Activated CD4-positive, CD25-positive, alpha-beta regulatory T cell treated with anti-CD3 and anti-CD28 coated beads, Interleukin-2, amount 50 U/mL, for 16 hours (primary cell): ENCODE measurements around the gene COL6A2.

Source experiments
- DNase-seq: peaks from one replicate; pipeline ENCODE4 v3.0.0-alpha.2; 2020; ENCODE audit warnings: low read depth, low spot score

The COL6A2 gene

DNA sequence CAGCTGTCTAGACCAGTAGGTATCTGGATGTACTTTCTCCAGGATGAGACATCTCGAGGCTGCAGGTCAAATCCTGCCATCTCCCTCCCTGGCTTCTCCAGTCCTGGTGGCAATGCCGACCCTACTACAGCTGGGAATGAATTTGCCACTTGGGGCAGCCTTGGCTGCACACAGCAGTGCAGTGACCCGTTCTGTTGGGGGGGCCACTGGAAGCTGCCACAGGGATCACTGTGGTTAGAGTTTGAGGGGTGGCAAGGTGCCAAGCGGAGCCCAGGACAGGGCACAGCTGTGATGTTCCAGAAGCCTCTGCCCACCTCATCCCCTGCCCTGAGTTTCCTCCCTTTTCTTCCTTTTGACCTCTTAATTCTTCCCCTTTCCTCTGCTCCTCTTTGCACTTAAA is 17.1 kb downstream of the COL6A2 start:
- DNase-seq = no peak

- no peak for DNase-seq
These were observed 17.7 kb downstream of the COL6A2 start for GRCh38 chr21:46115441-46116188.

GRCh38 chr21:46116189-46116775 is 18.4 kb downstream of the COL6A2 start:
- no peak for DNase-seq

DNA sequence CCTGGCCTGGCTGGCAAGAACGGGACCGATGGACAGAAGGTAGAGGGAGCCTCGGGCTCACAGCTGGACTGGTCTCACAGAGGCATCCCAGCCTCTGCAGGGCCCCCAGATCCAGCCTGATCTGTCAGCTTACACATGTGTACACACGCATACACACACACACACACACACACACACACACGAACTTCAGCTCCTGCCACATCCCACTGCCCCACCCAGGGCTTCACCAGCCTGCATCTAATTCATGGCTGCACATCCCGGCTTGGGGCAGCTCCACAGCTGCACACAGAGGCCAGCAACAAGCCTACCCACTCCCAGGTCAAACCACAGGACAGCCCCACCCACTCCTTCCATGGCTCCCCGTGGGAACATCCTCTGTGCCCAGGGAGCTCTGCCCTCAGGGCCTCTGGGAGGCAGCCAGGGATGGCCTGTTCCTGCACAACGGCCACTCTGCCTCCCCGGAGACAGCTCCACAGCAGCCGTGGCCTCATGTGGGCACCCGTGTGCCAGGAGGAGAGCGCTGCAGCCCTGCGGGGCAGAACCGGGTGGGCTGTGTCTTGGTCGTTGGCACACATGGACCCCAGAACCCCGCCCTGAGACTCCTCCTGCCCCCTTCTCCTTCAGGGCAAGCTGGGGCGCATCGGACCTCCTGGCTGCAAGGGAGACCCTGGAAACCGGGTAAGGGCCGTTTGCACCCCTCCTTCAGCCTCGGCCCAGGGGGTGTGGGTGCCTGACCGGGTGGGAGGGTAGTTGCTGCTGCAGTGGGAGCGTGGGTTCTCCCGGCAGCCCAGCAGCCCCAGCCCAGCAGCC is 19.1 kb downstream of the COL6A2 start:
- DNase-seq = no peak

DNA sequence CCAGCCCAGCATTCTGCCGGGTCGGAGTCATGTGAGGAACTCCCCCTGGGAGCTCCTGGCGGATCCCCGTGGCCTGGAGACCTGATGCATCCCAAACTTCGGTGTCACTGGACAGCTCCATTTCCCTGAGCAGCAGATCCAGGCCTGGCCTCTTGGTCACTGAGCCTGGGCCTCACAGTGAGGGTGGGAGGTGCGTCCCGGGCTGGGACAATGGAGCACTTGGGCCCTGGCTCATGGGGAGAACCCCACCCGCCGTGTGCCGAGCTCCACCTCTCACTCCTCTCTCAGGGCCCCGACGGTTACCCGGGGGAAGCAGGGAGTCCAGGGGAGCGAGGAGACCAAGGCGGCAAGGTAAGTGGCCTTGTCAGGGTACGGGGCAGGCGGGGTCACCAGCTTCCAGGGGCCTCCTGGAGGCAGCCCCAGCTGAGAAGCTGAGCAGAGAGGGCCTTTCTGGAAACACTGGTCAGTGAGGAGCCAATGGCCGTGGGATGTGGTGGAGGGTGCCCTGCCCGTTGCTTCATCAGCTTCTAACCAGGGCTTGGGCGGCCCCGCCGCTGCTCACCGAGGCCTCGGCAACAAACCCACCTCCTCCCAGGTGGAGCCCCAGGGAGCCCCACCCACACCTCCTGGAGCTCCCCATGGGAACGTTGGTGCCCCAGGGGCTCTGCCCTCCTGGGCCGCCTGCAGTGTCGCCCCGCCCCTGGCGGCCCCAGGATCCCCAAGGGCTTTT is 19.8 kb downstream of the COL6A2 start:
- DNase-seq = no peak

DNA sequence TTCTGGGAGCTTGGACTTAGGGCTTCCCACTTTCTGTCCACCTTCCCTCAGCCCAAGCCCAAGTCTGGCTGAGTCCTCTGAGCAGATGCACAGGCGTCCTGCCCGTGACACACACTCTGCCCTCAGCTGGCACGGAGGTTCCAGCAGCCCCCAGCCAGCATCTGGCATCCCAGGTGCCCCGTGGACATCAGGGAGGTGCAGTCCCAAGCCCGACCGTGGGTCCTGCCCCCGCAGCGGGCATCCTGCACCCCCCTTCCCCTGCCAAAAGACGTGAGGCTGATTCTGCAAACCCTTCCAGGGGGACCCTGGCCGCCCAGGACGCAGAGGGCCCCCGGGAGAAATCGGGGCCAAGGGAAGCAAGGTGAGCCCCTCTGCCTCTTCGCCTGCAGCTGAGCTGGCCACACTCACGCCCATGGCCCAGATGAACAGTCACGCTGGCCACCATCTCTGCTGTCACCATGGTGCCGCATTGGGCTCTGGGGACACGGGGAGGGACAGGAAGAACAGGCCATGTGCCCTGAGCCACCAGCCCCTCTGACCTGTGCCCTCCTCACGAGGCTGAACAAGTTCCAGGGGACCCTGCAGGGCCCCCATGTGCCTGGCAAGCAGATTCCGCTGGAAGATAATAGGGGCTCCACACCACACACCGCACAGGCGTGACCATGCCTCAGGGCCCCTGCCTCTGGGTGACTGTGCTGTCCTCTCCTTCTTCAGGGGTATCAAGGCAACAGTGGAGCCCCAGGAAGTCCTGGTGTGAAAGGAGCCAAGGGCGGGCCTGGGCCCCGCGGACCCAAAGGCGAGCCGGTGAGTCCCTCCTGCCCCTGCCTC is 20.6 kb downstream of the COL6A2 start:
- DNase-seq = no peak

- DNase-seq = no peak
These were observed 21.3 kb downstream of the COL6A2 start for GRCh38 chr21:46119144-46119636.

GRCh38 chr21:46119637-46120271 is 21.8 kb downstream of the COL6A2 start:
- DNase-seq = no peak

- no peak for DNase-seq
These were observed 22.7 kb downstream of the COL6A2 start for GRCh38 chr21:46120301-46121285.

DNA sequence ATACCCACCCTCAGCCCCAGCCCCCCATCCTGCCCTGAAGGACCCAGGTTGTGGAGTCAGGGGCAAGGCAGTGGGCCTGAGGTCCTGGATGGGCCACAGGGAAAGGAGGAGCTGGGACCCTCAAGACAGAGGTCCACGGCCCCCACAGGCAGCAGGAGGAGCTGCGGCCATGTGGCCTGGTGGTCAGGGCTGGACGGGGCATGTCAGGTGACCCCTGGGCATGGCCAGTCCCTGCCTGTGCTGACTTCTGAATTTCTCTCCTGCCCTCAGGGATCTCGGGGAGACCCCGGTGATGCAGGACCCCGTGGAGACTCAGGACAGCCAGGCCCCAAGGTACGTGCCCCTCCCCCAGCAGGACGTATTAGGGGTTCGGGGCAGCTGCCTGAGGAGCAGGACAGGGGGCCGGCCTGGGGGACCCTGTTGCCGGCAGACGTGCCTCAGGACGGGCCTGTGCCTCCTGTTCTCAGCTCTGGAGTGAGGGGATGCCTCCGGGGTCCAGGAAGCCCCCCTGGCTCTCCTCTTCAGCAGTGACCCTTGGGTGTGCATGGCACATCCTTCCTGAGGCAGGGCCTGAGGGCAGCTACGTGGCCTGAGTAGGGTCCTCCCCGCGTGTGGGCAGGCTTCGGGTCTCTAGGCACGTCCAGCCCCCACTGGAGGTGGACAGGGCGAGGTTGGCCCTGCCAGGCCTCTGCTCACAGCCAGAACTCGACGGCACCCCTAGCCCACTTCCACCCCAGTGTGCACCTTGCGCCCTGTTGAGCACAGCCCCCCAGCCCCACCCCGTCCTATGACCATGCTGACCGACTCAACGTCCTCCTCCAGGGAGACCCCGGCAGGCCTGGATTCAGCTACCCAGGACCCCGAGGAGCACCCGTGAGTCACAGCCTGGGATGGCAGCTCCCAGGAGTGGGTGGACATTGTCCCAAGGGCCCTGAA is 23.6 kb downstream of the COL6A2 start:
- DNase-seq = no peak

GRCh38 chr21:46122237-46122671 is 24.3 kb downstream of the COL6A2 start:
- no peak for DNase-seq

DNA sequence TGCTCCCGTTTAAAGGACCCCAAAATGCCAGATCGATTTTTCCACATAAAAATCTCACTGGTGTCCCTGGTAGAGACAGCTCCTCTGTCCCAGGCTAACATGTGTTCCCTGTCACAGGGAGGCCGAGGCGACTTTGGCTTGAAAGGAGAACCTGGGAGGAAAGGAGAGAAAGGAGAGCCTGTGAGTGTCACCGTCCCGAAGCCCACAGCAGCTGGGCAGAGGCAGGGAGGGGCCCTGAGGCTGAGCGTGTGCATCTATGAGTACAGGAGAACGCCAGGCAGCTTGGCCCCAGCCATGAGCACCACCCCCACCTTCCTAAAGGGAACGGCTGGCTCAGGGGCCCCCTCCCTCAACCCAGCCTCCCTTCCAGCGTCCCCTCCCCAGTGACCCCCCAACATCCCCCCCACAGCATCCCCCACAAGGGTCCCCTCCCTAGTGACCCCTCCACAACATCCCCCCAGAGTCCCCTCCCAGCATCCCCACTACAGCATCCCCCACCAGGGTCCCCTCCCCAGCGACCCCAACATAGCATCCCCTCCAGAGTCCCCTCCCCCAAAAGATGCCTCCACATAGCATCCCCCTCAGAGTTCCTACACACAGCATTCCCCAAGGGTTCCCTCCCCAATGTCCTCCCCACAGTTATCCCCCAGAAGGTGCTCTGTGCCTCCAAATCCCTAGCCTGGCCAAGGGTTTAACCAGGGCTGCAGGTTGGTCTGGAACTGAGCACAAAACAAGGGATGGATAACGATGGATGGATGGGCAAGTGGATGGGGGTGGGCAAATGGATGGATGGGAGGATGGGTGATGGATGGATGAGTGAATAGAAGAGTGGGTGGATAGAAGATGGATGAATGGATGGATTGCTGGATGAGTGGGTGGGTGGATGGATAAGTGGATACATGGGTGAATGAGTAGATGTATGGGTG is 25.1 kb downstream of the COL6A2 start:
- DNase-seq = no peak

GRCh38 chr21:46124083-46124925 is 26.4 kb downstream of the COL6A2 start:
- DNase-seq = no peak

DNA sequence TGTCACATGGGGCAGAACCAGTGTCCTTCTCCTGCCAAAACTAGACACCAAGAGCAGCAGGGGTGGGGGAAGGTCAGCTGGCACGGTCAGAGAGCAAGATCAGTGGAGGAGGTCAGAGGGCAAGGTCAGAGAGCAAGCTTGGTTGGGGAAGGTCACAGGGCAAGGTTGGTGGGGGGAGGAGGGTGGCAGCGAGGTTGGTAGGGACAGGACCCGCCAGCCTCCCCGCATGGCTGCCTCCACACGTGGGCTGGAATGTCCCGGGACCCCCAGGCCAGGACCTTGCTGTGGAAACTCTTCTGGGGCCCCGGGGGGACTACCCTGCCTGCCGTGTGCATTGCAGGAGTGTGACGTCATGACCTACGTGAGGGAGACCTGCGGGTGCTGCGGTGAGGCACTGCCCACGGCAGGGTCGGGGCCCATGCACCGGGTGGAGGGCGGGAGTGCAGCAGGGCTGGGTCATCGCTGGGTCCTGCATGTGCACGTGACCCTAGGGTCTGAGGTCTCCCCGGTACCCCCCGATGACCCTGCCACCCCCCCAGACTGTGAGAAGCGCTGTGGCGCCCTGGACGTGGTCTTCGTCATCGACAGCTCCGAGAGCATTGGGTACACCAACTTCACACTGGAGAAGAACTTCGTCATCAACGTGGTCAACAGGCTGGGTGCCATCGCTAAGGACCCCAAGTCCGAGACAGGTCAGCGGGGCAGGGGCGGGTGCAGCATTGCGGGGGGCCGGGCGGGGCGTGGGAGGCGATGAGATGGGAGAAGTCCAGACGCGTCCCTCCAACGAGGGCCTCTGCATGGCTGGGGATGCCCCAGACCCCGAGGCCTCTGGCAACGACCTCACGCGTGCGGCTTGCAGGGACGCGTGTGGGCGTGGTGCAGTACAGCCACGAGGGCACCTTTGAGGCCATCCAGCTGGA is 27.3 kb downstream of the COL6A2 start:
- DNase-seq = no peak

GRCh38 chr21:46125846-46126301 is 28.0 kb downstream of the COL6A2 start:
- no peak for DNase-seq
